ENCODE results near the gene HIF1A. TPM values are rescaled to one million over a fixed set of nuclear protein-coding genes. Genes with fewer than 3 reads are reported as not detected.

HIF1A gene
- total and polyA plus RNA-seq, 2 donors (not counting 1 experiment from before 2014, with no cell fraction given), result 332 to 407 TPM

GRCh38 chr14:61749867-61750266, 54.6 kb downstream of the HIF1A start:
- no peak overlapping the region for H2AFZ ChIP-seq (ENCODE audit: low read length)
- no peak overlapping the region for H3K9ac ChIP-seq (ENCODE audit: insufficient read depth, low read length)
- H3K27ac ChIP-seq (ENCODE audit: insufficient read depth, low read length), result no peak overlapping the region
- peak overlapping the region in 3 of 4 experiments; percentile 18 to 58 (median 48) for H3K4me3 ChIP-seq (replicated peaks in 1 of 4; ENCODE audit: control extremely low read depth in 1 of 4, insufficient read depth in 1 of 4, low read depth in 3 of 4, low read length in 4 of 4)
- no peak for TF ChIP-seq EZH2 (IDR thresholded peaks at IDR 0.05; ENCODE audit: low read length, missing control alignments)
- TF ChIP-seq CTCF (conservative IDR thresholded peaks at IDR 0.05 in 1 of 2, IDR thresholded peaks at IDR 0.05 in 1 of 2; ENCODE audit: low read depth in 1 of 2, low read length in 2 of 2), result no peak
- peaks cover 6% of the 10 kb centered on the region for H3K36me3 ChIP-seq (ENCODE audit: control insufficient read depth, insufficient read depth, low read length)
- no peaks in the 10 kb centered on the region for H3K9me3 ChIP-seq (ENCODE audit: control insufficient read depth, insufficient read depth, low read depth, low read length)
- H3K4me1 ChIP-seq (ENCODE audit: control insufficient read depth, extremely low read depth, insufficient read depth, low read length), result peaks cover 8% of the 10 kb centered on the region
- peak in 1 of 2 donors; percentile 13 for DNase-seq (ENCODE audit: low read depth in 2 of 2)
- peaks cover 2% of the 10 kb centered on the region for H4K20me1 ChIP-seq (ENCODE audit: control insufficient read depth, extremely low read depth, insufficient read depth, low read length)
- no peaks in the 10 kb centered on the region for H3K27me3 ChIP-seq (ENCODE audit: control insufficient read depth, insufficient read depth, low read length)
- peak overlapping the region; percentile 71 for H3K4me2 ChIP-seq (ENCODE audit: extremely low read depth, insufficient read depth, low read length)
- H3K79me2 ChIP-seq (ENCODE audit: control insufficient read depth, insufficient read depth, low read length), result peaks cover 45% of the 10 kb centered on the region

DNA sequence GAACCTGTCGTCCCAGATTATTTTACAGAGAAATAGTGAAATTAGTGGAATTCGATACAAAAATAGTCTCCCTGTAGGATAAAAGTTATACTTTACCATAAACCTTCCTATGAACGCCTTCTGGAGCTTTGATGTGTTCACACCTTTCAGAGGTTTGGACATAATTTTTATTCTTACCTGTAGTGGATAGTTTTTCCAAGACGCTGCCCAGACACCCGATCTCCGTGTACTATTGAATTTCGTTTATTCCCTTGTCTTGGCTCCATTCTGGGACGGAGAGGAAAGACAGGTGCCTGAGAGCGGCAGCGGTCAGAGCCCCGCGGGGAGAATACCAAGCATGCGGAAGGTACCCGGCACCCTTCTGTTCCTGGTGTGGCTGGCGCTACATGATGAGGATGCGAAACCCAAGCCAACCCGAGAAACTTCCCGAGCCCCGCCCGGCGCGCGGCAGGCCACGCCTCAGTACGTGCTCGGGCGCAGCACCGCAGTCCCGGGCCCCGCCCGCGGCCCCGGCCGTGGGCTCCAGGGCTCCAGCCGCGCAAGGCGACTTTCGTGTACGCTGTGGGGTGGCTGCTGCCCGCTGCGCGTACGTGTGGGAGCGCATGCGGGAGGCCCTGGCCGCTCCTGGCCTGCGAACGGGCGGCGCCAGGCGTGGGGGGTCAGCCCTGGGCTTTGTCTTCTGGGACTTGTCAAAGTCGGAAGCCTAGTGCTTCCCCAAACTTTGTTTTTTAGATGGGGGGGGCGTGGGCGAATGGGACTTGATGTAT, 55.6 kb downstream of the HIF1A start:
- H4K20me1 ChIP-seq (ENCODE audit: control insufficient read depth, extremely low read depth, insufficient read depth, low read length), result peaks cover 2% of the 10 kb centered on the region
- peaks cover 36% of the 10 kb centered on the region for H3K79me2 ChIP-seq (ENCODE audit: control insufficient read depth, insufficient read depth, low read length)
- H3K4me3 ChIP-seq (replicated peaks in 1 of 4; ENCODE audit: control extremely low read depth in 1 of 4, insufficient read depth in 1 of 4, low read depth in 3 of 4, low read length in 4 of 4), result peak overlapping the region; percentile 27 to 58 (median 51)
- peak overlapping the region; percentile 59 for H3K9ac ChIP-seq (ENCODE audit: insufficient read depth, low read length)
- no peaks in the 10 kb centered on the region for H3K9me3 ChIP-seq (ENCODE audit: control insufficient read depth, insufficient read depth, low read depth, low read length)
- H2AFZ ChIP-seq (ENCODE audit: low read length), result no peak overlapping the region
- TF ChIP-seq CTCF (conservative IDR thresholded peaks at IDR 0.05 in 1 of 2, IDR thresholded peaks at IDR 0.05 in 1 of 2; ENCODE audit: low read depth in 1 of 2, low read length in 2 of 2) (no peak), EZH2 (IDR thresholded peaks at IDR 0.05; ENCODE audit: low read length, missing control alignments) (no peak)
- H3K27ac ChIP-seq (ENCODE audit: insufficient read depth, low read length), result peak overlapping the region; percentile 59
- peak overlapping the region; percentile 71 for H3K4me2 ChIP-seq (ENCODE audit: extremely low read depth, insufficient read depth, low read length)
- DNase-seq (ENCODE audit: low read depth in 2 of 2), result peak; percentile 62 to 71
- peaks cover 6% of the 10 kb centered on the region for H3K36me3 ChIP-seq (ENCODE audit: control insufficient read depth, insufficient read depth, low read length)
- H3K27me3 ChIP-seq (ENCODE audit: control insufficient read depth, insufficient read depth, low read length), result no peaks in the 10 kb centered on the region
- H3K4me1 ChIP-seq (ENCODE audit: control insufficient read depth, extremely low read depth, insufficient read depth, low read length), result peaks cover 10% of the 10 kb centered on the region

GRCh38 chr14:61751475-61751989, 56.2 kb downstream of the HIF1A start:
- H3K27me3 ChIP-seq (ENCODE audit: control insufficient read depth, insufficient read depth, low read length), result no peaks in the 10 kb centered on the region
- H3K4me2 ChIP-seq (ENCODE audit: extremely low read depth, insufficient read depth, low read length), result peak overlapping the region; percentile 71
- H3K36me3 ChIP-seq (ENCODE audit: control insufficient read depth, insufficient read depth, low read length), result peaks cover 4% of the 10 kb centered on the region
- H3K4me3 ChIP-seq (replicated peaks in 1 of 4; ENCODE audit: control extremely low read depth in 1 of 4, insufficient read depth in 1 of 4, low read depth in 3 of 4, low read length in 4 of 4), result peak overlapping the region in 3 of 4 experiments; percentile 27 to 58 (median 35)
- TF ChIP-seq CTCF (conservative IDR thresholded peaks at IDR 0.05 in 1 of 2, IDR thresholded peaks at IDR 0.05 in 1 of 2; ENCODE audit: low read depth in 1 of 2, low read length in 2 of 2), result no peak
- TF ChIP-seq EZH2 (IDR thresholded peaks at IDR 0.05; ENCODE audit: low read length, missing control alignments), result no peak
- peaks cover 32% of the 10 kb centered on the region for H3K79me2 ChIP-seq (ENCODE audit: control insufficient read depth, insufficient read depth, low read length)
- peak overlapping the region; percentile 59 for H3K9ac ChIP-seq (ENCODE audit: insufficient read depth, low read length)
- peaks cover 8% of the 10 kb centered on the region for H3K4me1 ChIP-seq (ENCODE audit: control insufficient read depth, extremely low read depth, insufficient read depth, low read length)
- no peaks in the 10 kb centered on the region for H3K9me3 ChIP-seq (ENCODE audit: control insufficient read depth, insufficient read depth, low read depth, low read length)
- DNase-seq (ENCODE audit: low read depth in 2 of 2), result no peak
- H4K20me1 ChIP-seq (ENCODE audit: control insufficient read depth, extremely low read depth, insufficient read depth, low read length), result peaks cover 2% of the 10 kb centered on the region
- H2AFZ ChIP-seq (ENCODE audit: low read length), result no peak overlapping the region
- peak overlapping the region; percentile 59 for H3K27ac ChIP-seq (ENCODE audit: insufficient read depth, low read length)
